K562 (cell line): Measurements from ENCODE around the gene SPARC. TPM values are rescaled to one million over a fixed set of nuclear protein-coding genes. Genes with fewer than 3 reads are reported as not detected.
A peak's percentile ranks its signal among the peaks of the same experiment; 100 is the strongest.

Experiments used
- ATAC-seq: fragments of 200-7000 bp; cut with Tn5 transposase; 3 replicates; pipeline ENCODE4 v1.9.1; 2020; ENCODE audit warnings: moderate library complexity
- BruUV-seq: library from RNA; stranded (reverse); fragments of 400-500 nt; replicated peaks from 2 replicates; lab custom pipeline; 2021; lab: Mats Ljungman, UMichigan
- CTCF ChIA-PET: fragments of 300-600 bp; formaldehyde crosslinking; extraction: SDS; loops from one replicate; lab custom pipeline; 2021; ENCODE audit warnings: low intra/inter-chr PET ratio; lab: Yijun Ruan, JAX
- POLR2A ChIA-PET: fragments of 300-600, 350-650 bp; sonication (Branson Sonifier 250); formaldehyde crosslinking; extraction: SDS; loops from one replicate; lab custom pipeline; 2021; ENCODE audit warnings: antibody characterized with exemption, inconsistent platforms; lab: Yijun Ruan, JAX
- DNase-seq, 4 experiments: peaks; one replicate each; pipeline versions ENCODE4 v3.0.0 to v3.0.0-alpha.2; 2011 to 2018; ENCODE audit warnings: low spot score in 3 of 4, mixed read lengths in 3 of 4; ENCODE audit errors: extremely low read depth in 1 of 4
- FAIRE-seq: peaks from 2 replicates; lab custom pipeline; 2011; peaks lifted over from hg19 to GRCh38; lab: Jason Lieb, UNC
- H2AFZ ChIP-seq: 2 replicates; pipeline ENCODE4 v1.6.0; 2011; ENCODE audit warnings: low read depth, low read length, control low read depth, inconsistent platforms
- H3K27ac ChIP-seq: fragments of 200-600 bp; 3 replicates; pipeline ENCODE4 v1.8.0; 2011; ENCODE audit warnings: low read depth, mild to moderate bottlenecking, control low read depth, inconsistent platforms, low read length, moderate library complexity, mixed read lengths; ENCODE audit errors: extremely low read depth
- H3K27me3 ChIP-seq, 2 experiments: fragments of 300-600 bp in 1 of 2; 2 replicates in 1 of 2; 3 replicates in 1 of 2; pipeline versions ENCODE4 v1.6.0 to v1.8.0; 2011; ENCODE audit warnings: inconsistent platforms in 2 of 2, low read length in 2 of 2, mild to moderate bottlenecking in 1 of 2, mixed read lengths in 1 of 2, moderate library complexity in 1 of 2; ENCODE audit not compliant: control insufficient read depth in 2 of 2, insufficient read depth in 2 of 2
- H3K36me3 ChIP-seq: fragments of 300-600 bp; 3 replicates; pipeline ENCODE4 v1.8.0; 2011; ENCODE audit warnings: mild to moderate bottlenecking, low read length, inconsistent platforms; ENCODE audit not compliant: control insufficient read depth, insufficient read depth
- H3K4me1 ChIP-seq, 2 experiments: fragments of 200-600 bp in 1 of 2; replicated peaks in 1 of 2; 2 replicates in 1 of 2; 3 replicates in 1 of 2; pipeline versions ENCODE4 v1.5.1 to v1.8.0; 2011; ENCODE audit warnings: inconsistent platforms in 2 of 2, low read length in 2 of 2, mild to moderate bottlenecking in 1 of 2, mixed read lengths in 1 of 2, moderate library complexity in 1 of 2; ENCODE audit not compliant: control insufficient read depth in 2 of 2, insufficient read depth in 2 of 2
- H3K4me2 ChIP-seq: 2 replicates; pipeline ENCODE4 v1.6.1; 2011; ENCODE audit warnings: low read length, control low read depth, inconsistent platforms, mixed read lengths; ENCODE audit not compliant: insufficient read depth
- H3K4me3 ChIP-seq: fragments of 200-600 bp; sonication (generic), shearing (Covaris generic); 2 replicates; pipeline ENCODE4 v1.5.1; 2016; ENCODE audit warnings: control low read depth, inconsistent platforms
- H3K79me2 ChIP-seq: fragments of 200-600 bp; 3 replicates; pipeline ENCODE4 v1.8.0; 2011; ENCODE audit warnings: low read length, inconsistent platforms; ENCODE audit not compliant: control insufficient read depth, insufficient read depth
- H3K9ac ChIP-seq, 2 experiments: 2 replicates each; pipeline versions ENCODE4 v1.6.0 to v1.6.1; 2011; ENCODE audit warnings: low read depth in 2 of 2, low read length in 2 of 2, control low read depth in 1 of 2, inconsistent platforms in 1 of 2, mild to moderate bottlenecking in 1 of 2, mixed read lengths in 1 of 2; ENCODE audit not compliant: insufficient read depth in 1 of 2
- H3K9me1 ChIP-seq: one replicate; pipeline ENCODE4 v1.6.0; 2011; ENCODE audit warnings: inconsistent platforms, mild to moderate bottlenecking, low read length, moderate library complexity; ENCODE audit not compliant: control insufficient read depth, insufficient read depth
- H3K9me3 ChIP-seq: replicated peaks from 2 replicates; pipeline ENCODE4 v1.5.1; 2011; ENCODE audit warnings: low read depth, low read length, inconsistent platforms; ENCODE audit not compliant: control insufficient read depth, insufficient read depth
- H4K20me1 ChIP-seq: replicated peaks from 2 replicates; pipeline ENCODE4 v1.6.1; 2011; ENCODE audit warnings: low read length, inconsistent platforms, mixed read lengths; ENCODE audit not compliant: control insufficient read depth, insufficient read depth
- ATF7 ChIP-seq: fragments of 450-650 bp; IDR thresholded peaks from 2 replicates; pipeline ENCODE4 v1.7.1; 2014; ENCODE audit warnings: mild to moderate bottlenecking, moderate library complexity
- DPF2 ChIP-seq: fragments of 450-650 bp; IDR thresholded peaks from 2 replicates; pipeline ENCODE4 v1.6.1; 2016
- IFI16 ChIP-seq: fragments of 250-450 bp; sonication (Bioruptor Pico); IDR thresholded peaks from 2 replicates; pipeline ENCODE4 v2.1.2; 2022; ENCODE audit warnings: mild to moderate bottlenecking, inconsistent platforms
- NFE2 ChIP-seq: IDR thresholded peaks from 2 replicates; pipeline ENCODE4 v1.6.1; 2014; ENCODE audit warnings: antibody characterized with exemption, low read depth
- WGBS: fragments of 100-300 bp; shearing (Covaris generic); methylation state at CpG from one replicate; pipeline ENCODE4 v1.1.6; 2016; ENCODE audit warnings: low coverage, mixed read lengths; ENCODE audit not compliant: insufficient coverage; ENCODE audit errors: missing lambda C conversion rate; 5-methylcytosine and 5-hydroxymethylcytosine counted together
- in situ Hi-C: fragments of 300-500 bp; cut with MboI; formaldehyde crosslinking; loops from 4 replicates; pipeline ENCODE4 v1.15.0; 2018; ENCODE audit warnings: inconsistent platforms, mixed read lengths
- intact Hi-C: fragments of 100-400 bp; cut with micrococcal nuclease; formaldehyde crosslinking; loops from 2 replicates; pipeline ENCODE4 v1.14.2; 2022
- polyA plus RNA-seq, 8 experiments: library from polyadenylated mRNA; depleted of rRNA in 4 of 8; stranded (reverse) in 5 of 8; unstranded in 3 of 8; fragments of >200 nt; fragmentation: Nextera tagmentation in 2 of 8; fragmentation: Illumina TruSeq in 1 of 8; extraction: Ambion mirVana in 2 of 8; extraction: Trizol in 1 of 8; gene quantifications; 2 replicates each; pipeline versions ENCODE4 v1.2.1 to v1.2.3, GENCODE V29; 2011 to 2014; ENCODE audit warnings: inconsistent platforms in 1 of 8, missing spikeins in 1 of 8
- total RNA-seq, 7 experiments: library from RNA; depleted of rRNA in 6 of 7; stranded (reverse); fragments of >200 nt in 6 of 7; fragmentation: Illumina TruSeq in 2 of 7; extraction: Trizol in 2 of 7; gene quantifications; 2 replicates each; pipeline versions ENCODE4 v1.2.1 to v1.2.3, GENCODE V29; 2011 to 2021; ENCODE audit warnings: low replicate concordance in 1 of 7

SPARC gene
- total and polyA plus RNA-seq, 9 of the 15 experiments (the other 6 are each of a cell fraction or from before 2014, with no cell fraction given) = 6.1 to 35.6 (median 12.2) TPM

- CTCF ChIA-PET = no interaction called here
These were observed 14.1 kb upstream of the SPARC start for GRCh38 chr5:151700820-151701219.

GRCh38 chr5:151700296-151700695 is 13.6 kb upstream of the SPARC start:
- Histone ChIP-seq H3K27me3 (peaks cover 0 to 4% of the 10 kb centered on the region in 2 experiments; a peak in 1 of 5 replicates), H3K4me3 (no peak overlapping the region), H3K9me1 (no peaks in the 10 kb centered on the region), H3K9me3 (no peaks in the 10 kb centered on the region), H3K4me1 (peaks cover 3 to 6% of the 10 kb centered on the region in 2 experiments; a peak in 2 of 5 replicates), H3K9ac (no peak overlapping the region), H3K4me2 (no peak overlapping the region), H4K20me1 (no peaks in the 10 kb centered on the region), H3K79me2 (no peaks in the 10 kb centered on the region), H2AFZ (0 out of 2 replicates have a peak overlapping the region, but pooled peaks have one; percentile 60), H3K27ac (no peak overlapping the region)
- 12% methylated on average over 2 of the region's 2 CpGs for WGBS
- intact Hi-C loops = no loop called here
- ChIA-PET CTCF (no interaction called here), POLR2A (interaction anchor here (1.2 kb wide), 1 partner anchor 9 kb away, joined by 3 read pairs; no protein-coding TSS in a partner anchor)
- no peak for FAIRE-seq
- DNase-seq = no peak
- no peak; the same call in 2 of the 3 replicates for ATAC-seq
- no TSS peak for BruUV-seq
- TF ChIP-seq IFI16 (CRISPR knock-in tag) (no peak), NFE2 (0 out of 2 replicates have a peak, but pooled peaks have one; percentile 5)
- TF ChIP-seq, all 486 proteins: peak for 1
- in situ Hi-C loops = no loop called here
- no peaks in the 10 kb centered on the region for H3K36me3 ChIP-seq

More at GRCh38 chr5:151700820-151701219, 14.1 kb upstream of the SPARC start:
- H4K20me1 ChIP-seq = no peaks in the 10 kb centered on the region
- FAIRE-seq = no peak
- H3K36me3 ChIP-seq = no peaks in the 10 kb centered on the region
- H3K27ac ChIP-seq = peak overlapping the region; percentile 26; the same call in 2 of the 3 replicates
- H3K27me3 ChIP-seq = peaks cover 0 to 4% of the 10 kb centered on the region in 2 experiments; a peak in 1 of 5 replicates
- peak overlapping the region; percentile 46 for H2AFZ ChIP-seq
- peaks cover 3 to 6% of the 10 kb centered on the region in 2 experiments; a peak in 2 of 5 replicates for H3K4me1 ChIP-seq
- in situ Hi-C loops (no loop called here), intact Hi-C loops (no loop called here)
- no peak overlapping the region for H3K4me3 ChIP-seq
- ATAC-seq = peak; percentile 14; the same call in 1 of the 3 replicates
- no peaks in the 10 kb centered on the region for H3K9me1 ChIP-seq
- H3K4me2 ChIP-seq = no peak overlapping the region
- POLR2A ChIA-PET = no interaction called here
- TF ChIP-seq ATF7 = no peak
- TF ChIP-seq DPF2 = peak; percentile 42; the same call in 1 of the 2 replicates
- BruUV-seq = no TSS peak
- no peak for DNase-seq
- no peak overlapping the region for H3K9ac ChIP-seq
- H3K9me3 ChIP-seq = no peaks in the 10 kb centered on the region
- H3K79me2 ChIP-seq = no peaks in the 10 kb centered on the region
